ENCODE data around the gene UBE2G2.

The UBE2G2 gene

GRCh38 chr21:44779417-44780136 is 22.0 kb downstream of the UBE2G2 start:
- H3K4me3 ChIP-seq (ENCODE audit: low read depth, low read length): no peak overlapping the region
- TF ChIP-seq, protein P1, sequence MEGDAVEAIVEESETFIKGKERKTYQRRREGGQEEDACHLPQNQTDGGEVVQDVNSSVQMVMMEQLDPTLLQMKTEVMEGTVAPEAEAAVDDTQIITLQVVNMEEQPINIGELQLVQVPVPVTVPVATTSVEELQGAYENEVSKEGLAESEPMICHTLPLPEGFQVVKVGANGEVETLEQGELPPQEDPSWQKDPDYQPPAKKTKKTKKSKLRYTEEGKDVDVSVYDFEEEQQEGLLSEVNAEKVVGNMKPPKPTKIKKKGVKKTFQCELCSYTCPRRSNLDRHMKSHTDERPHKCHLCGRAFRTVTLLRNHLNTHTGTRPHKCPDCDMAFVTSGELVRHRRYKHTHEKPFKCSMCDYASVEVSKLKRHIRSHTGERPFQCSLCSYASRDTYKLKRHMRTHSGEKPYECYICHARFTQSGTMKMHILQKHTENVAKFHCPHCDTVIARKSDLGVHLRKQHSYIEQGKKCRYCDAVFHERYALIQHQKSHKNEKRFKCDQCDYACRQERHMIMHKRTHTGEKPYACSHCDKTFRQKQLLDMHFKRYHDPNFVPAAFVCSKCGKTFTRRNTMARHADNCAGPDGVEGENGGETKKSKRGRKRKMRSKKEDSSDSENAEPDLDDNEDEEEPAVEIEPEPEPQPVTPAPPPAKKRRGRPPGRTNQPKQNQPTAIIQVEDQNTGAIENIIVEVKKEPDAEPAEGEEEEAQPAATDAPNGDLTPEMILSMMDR (IDR thresholded peaks at IDR 0.05; ENCODE audit: low read depth, low read length, missing control alignments): no peak
- no peak for DNase-seq (ENCODE audit: low read depth)

- TF ChIP-seq, protein P1 (IDR thresholded peaks at IDR 0.05; ENCODE audit: low read depth, low read length, missing control alignments): no peak
These were observed 22.6 kb downstream of the UBE2G2 start for GRCh38 chr21:44778983-44779382.

GRCh38 chr21:44778499-44778911 is 23.1 kb downstream of the UBE2G2 start:
- no peak overlapping the region for H3K4me3 ChIP-seq (ENCODE audit: low read depth, low read length)
- TF ChIP-seq, protein P1 (IDR thresholded peaks at IDR 0.05; ENCODE audit: low read depth, low read length, missing control alignments): no peak
- no peak for DNase-seq (ENCODE audit: low read depth)

More at GRCh38 chr21:44778983-44779382, 22.6 kb downstream of the UBE2G2 start:
- H3K4me3 ChIP-seq (ENCODE audit: low read depth, low read length): no peak overlapping the region
- no peak for DNase-seq (ENCODE audit: low read depth)

DNA sequence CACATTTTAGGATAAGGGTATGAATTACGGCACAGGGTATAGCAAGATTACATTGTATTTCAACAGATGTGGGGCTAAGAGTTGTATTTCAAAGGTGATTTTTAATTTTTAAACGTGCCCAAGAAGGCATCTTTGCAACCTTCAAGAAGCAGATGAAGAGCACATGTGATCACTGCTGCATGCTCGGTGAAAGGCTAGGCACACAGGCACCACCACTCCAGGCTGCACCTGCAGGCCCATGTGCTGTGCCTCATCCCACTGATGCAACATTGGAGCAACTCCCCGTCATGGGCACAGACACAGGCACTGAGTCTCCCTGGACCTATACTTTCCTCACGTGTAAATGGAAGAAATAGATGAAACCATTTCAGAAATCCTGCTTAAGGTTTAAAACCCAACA is 23.5 kb downstream of the UBE2G2 start:
- H3K4me3 ChIP-seq (ENCODE audit: low read depth, low read length): no peak overlapping the region
- TF ChIP-seq, protein P1 (IDR thresholded peaks at IDR 0.05; ENCODE audit: low read depth, low read length, missing control alignments): no peak
- DNase-seq (ENCODE audit: low read depth): no peak

DNA sequence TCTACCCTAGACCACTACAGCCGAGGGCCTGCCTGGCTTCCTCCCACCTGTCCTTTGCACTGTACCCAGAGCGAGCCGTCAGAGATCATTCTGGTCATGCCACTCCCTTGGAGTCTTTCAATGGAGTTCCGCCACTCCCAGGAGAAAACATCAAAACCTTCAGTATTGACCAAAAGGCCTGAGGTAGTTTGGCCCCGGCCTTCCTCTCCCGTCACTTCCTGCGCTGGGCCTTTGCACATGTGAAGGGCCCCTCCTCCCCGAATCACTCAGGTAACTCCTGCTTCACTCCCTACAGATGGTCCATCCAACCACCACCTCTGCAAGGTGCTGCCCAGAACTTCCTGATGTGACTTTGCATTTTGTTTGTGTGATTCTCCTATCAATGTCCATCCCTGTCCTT is 26.6 kb downstream of the UBE2G2 start:
- no peak for DNase-seq (ENCODE audit: low read depth)
- TF ChIP-seq, protein P1 (IDR thresholded peaks at IDR 0.05; ENCODE audit: low read depth, low read length, missing control alignments): no peak

DNA sequence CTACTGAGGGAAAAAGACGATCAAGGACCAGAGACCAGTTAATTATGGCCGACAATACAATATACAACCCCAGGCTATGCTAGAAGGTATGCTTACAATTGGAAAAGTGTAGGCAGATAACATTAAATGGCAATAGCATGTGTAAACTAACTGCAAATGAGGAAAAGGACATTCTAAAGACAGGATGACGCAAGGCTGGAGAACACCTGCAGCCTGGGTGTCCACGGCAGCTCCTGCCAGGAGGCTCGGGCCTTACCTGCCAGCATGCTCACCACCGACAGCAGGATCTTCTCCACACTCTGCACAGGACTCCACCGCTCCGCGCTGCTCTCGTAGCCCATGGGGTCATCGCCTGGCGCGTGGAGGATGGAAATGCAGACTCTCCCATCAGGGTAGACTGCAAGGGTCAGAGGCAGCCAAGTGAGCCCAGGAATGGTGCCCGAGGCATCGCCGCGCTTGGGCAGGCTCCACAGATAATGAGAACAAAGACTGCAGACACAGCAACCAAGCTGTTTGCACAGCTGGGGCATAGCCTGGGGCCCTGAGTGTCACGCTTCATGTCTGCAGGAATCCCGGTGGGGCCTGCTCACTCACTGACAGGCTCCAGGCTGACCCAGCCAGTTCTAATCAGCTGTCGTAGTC is 28.2 kb downstream of the UBE2G2 start:
- TF ChIP-seq, protein P1 (IDR thresholded peaks at IDR 0.05; ENCODE audit: low read depth, low read length, missing control alignments): no peak
- no peak for DNase-seq (ENCODE audit: low read depth)
- H3K4me3 ChIP-seq (ENCODE audit: low read depth, low read length): no peak overlapping the region

More for the DNA sequence above, 26.6 kb downstream of the UBE2G2 start:
- no peak overlapping the region for H3K4me3 ChIP-seq (ENCODE audit: low read depth, low read length)

Measured in GM12864 (cell line).